DOHH2 (cell line): ENCODE measurements around the gene GFPT1.

Experiments
- H3F3A ChIP-seq: fragments of 200-600 bp; sonication (generic), shearing (Covaris generic); 2 replicates; pipeline ENCODE4 v1.6.0; 2016; ENCODE audit warnings: antibody characterized with exemption, mild to moderate bottlenecking; ENCODE audit not compliant: control insufficient read depth, insufficient read depth
- H3K27ac ChIP-seq: fragments of 200-600 bp; sonication (generic); 2 replicates; pipeline ENCODE4 v1.5.1; 2014; ENCODE audit warnings: low read depth, mild to moderate bottlenecking, low read length, moderate library complexity
- H3K27me3 ChIP-seq: fragments of 200-600 bp; sonication (generic); 2 replicates; pipeline ENCODE4 v1.6.1; 2014; ENCODE audit warnings: mild to moderate bottlenecking, low read length, mixed read lengths; ENCODE audit not compliant: control insufficient read depth
- H3K36me3 ChIP-seq: fragments of 200-600 bp; sonication (generic); 2 replicates; pipeline ENCODE4 v1.6.1; 2014; ENCODE audit warnings: mild to moderate bottlenecking, low read length, moderate library complexity, mixed read lengths; ENCODE audit not compliant: control insufficient read depth
- H3K4me1 ChIP-seq: fragments of 200-600 bp; sonication (generic); 2 replicates; pipeline ENCODE4 v1.6.1; 2014; ENCODE audit warnings: mild to moderate bottlenecking, low read length, mixed read lengths; ENCODE audit not compliant: control insufficient read depth
- H3K4me2 ChIP-seq: fragments of 200-600 bp; sonication (generic); 2 replicates; pipeline ENCODE4 v1.6.0; 2014; ENCODE audit warnings: mild to moderate bottlenecking, low read length, moderate library complexity
- H3K4me3 ChIP-seq: fragments of 200-600 bp; sonication (generic); 2 replicates; pipeline ENCODE4 v1.5.1; 2014; ENCODE audit warnings: mild to moderate bottlenecking, low read length, mixed read lengths
- H3K79me2 ChIP-seq: fragments of 200-600 bp; sonication (generic); 2 replicates; pipeline ENCODE4 v1.6.1; 2014; ENCODE audit warnings: mild to moderate bottlenecking, low read length, mixed read lengths; ENCODE audit not compliant: control insufficient read depth
- H3K9me2 ChIP-seq: fragments of 200-600 bp; sonication (generic); replicated peaks from 2 replicates; pipeline ENCODE4 v1.6.1; 2014; ENCODE audit warnings: mild to moderate bottlenecking, low read length, mixed read lengths; ENCODE audit not compliant: control insufficient read depth
- H3K9me3 ChIP-seq: fragments of 200-600 bp; sonication (generic); 2 replicates; pipeline ENCODE4 v1.6.1; 2014; ENCODE audit warnings: antibody characterized with exemption, low read length, mixed read lengths; ENCODE audit not compliant: control insufficient read depth, insufficient read depth
- H4K20me1 ChIP-seq: fragments of 200-600 bp; sonication (generic); 2 replicates; pipeline ENCODE4 v1.6.0; 2014; ENCODE audit warnings: low read depth, mild to moderate bottlenecking, antibody characterized with exemption, low read length, moderate library complexity; ENCODE audit not compliant: control insufficient read depth, insufficient read depth
- EZH2phosphoT487 ChIP-seq: fragments of 200-600 bp; sonication (generic); IDR thresholded peaks from 2 replicates; pipeline ENCODE4 v1.6.1; 2017; ENCODE audit warnings: borderline replicate concordance, mild to moderate bottlenecking, antibody characterized with exemption, low read length, moderate library complexity, mixed read lengths
- TF ChIP-seq, protein P1 (sequence below): fragments of 200-600 bp; sonication (generic); IDR thresholded peaks from one replicate; pipeline ENCODE4 v1.5.1; 2014; ENCODE audit warnings: antibody characterized with exemption, mild to moderate bottlenecking, low read depth, low read length; ENCODE audit not compliant: poor library complexity, severe bottlenecking

The GFPT1 gene

DNA sequence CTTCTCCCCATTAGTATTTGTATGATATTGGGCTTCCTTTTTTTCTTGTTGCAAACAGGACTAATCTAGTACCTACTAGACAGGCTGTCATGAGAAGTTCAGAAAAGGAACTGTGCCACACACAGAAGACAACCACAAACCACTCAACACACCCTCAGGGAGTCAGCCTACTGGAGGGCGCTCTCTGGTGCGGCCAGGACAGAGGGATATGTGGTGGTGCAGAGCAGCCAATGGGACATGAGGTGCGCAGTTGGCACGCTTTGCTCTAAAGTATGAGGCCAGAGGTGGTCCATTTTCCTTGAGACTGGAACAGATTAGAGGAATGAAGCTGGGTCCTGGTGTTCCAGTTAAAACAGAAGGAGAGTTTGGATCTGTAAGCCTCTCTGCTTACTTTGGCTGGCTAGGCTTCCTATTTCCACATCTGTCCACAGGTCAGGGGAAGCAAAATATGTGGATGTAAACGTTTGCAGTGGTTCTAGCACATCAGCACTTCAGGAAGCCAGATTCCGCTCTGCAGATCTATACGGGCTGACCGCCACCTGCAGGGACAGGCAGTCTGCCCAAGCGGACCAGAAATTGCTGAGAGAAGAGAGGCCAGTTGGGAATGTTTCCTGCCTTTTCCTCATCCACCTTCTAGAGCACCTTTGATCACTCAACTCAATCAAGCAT is 114.1 kb downstream of the GFPT1 start:
- Histone ChIP-seq H4K20me1 (no peaks in the 10 kb centered on the region), H3K4me2 (no peak overlapping the region), H3K36me3 (no peaks in the 10 kb centered on the region), H3K9me2 (no peaks in the 10 kb centered on the region), H3F3A (no peaks in the 10 kb centered on the region), H3K79me2 (no peaks in the 10 kb centered on the region), H3K4me1 (no peaks in the 10 kb centered on the region), H3K27me3 (peaks cover 7% of the 10 kb centered on the region; the same call in 1 of the 2 replicates), H3K9me3 (no peaks in the 10 kb centered on the region), H3K27ac (no peak overlapping the region), H3K4me3 (no peak overlapping the region)
- no peak for TF ChIP-seq EZH2phosphoT487
- TF ChIP-seq, protein P1, sequence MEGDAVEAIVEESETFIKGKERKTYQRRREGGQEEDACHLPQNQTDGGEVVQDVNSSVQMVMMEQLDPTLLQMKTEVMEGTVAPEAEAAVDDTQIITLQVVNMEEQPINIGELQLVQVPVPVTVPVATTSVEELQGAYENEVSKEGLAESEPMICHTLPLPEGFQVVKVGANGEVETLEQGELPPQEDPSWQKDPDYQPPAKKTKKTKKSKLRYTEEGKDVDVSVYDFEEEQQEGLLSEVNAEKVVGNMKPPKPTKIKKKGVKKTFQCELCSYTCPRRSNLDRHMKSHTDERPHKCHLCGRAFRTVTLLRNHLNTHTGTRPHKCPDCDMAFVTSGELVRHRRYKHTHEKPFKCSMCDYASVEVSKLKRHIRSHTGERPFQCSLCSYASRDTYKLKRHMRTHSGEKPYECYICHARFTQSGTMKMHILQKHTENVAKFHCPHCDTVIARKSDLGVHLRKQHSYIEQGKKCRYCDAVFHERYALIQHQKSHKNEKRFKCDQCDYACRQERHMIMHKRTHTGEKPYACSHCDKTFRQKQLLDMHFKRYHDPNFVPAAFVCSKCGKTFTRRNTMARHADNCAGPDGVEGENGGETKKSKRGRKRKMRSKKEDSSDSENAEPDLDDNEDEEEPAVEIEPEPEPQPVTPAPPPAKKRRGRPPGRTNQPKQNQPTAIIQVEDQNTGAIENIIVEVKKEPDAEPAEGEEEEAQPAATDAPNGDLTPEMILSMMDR: no peak

DNA sequence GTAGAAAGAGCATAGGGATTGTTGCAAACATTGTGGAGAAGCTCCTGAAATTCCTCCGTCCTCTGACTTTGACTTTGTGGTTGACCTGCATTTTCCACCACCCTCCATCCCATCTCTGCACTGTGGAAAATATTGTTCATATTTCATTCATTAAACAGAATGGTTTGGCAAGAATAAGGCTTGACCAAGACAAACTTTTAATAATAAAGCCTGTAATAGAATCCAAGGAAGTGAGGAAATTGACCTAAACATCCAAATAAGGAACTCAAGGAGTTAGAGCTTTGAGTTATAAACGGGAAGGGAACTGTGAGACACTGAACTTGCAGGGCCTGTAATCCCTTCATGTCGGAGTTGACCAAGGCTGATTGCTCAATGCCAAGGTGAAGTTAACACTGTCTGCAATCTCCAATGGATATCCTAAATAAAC is 115.2 kb downstream of the GFPT1 start:
- Histone ChIP-seq H3K9me3 (no peaks in the 10 kb centered on the region), H3K79me2 (no peaks in the 10 kb centered on the region), H3K36me3 (no peaks in the 10 kb centered on the region), H3K4me2 (no peak overlapping the region), H3K27me3 (peaks cover 7% of the 10 kb centered on the region; the same call in 1 of the 2 replicates), H3K4me3 (no peak overlapping the region), H4K20me1 (no peaks in the 10 kb centered on the region), H3K9me2 (no peaks in the 10 kb centered on the region), H3K4me1 (no peaks in the 10 kb centered on the region), H3K27ac (no peak overlapping the region), H3F3A (no peaks in the 10 kb centered on the region)
- TF ChIP-seq, protein P1: no peak
- TF ChIP-seq EZH2phosphoT487: no peak
